DOHH2 (cell line): Measurements from ENCODE around the gene DENND1A.

ENCODE experiments used
- H3F3A ChIP-seq: fragments of 200-600 bp; sonication (generic), shearing (Covaris generic); 2 replicates; pipeline ENCODE4 v1.6.0; 2016; ENCODE audit warnings: antibody characterized with exemption, mild to moderate bottlenecking; ENCODE audit not compliant: control insufficient read depth, insufficient read depth
- H3K27ac ChIP-seq: fragments of 200-600 bp; sonication (generic); 2 replicates; pipeline ENCODE4 v1.5.1; 2014; ENCODE audit warnings: low read depth, mild to moderate bottlenecking, low read length, moderate library complexity
- H3K27me3 ChIP-seq: fragments of 200-600 bp; sonication (generic); 2 replicates; pipeline ENCODE4 v1.6.1; 2014; ENCODE audit warnings: mild to moderate bottlenecking, low read length, mixed read lengths; ENCODE audit not compliant: control insufficient read depth
- H3K36me3 ChIP-seq: fragments of 200-600 bp; sonication (generic); 2 replicates; pipeline ENCODE4 v1.6.1; 2014; ENCODE audit warnings: mild to moderate bottlenecking, low read length, moderate library complexity, mixed read lengths; ENCODE audit not compliant: control insufficient read depth
- H3K4me1 ChIP-seq: fragments of 200-600 bp; sonication (generic); 2 replicates; pipeline ENCODE4 v1.6.1; 2014; ENCODE audit warnings: mild to moderate bottlenecking, low read length, mixed read lengths; ENCODE audit not compliant: control insufficient read depth
- H3K4me2 ChIP-seq: fragments of 200-600 bp; sonication (generic); 2 replicates; pipeline ENCODE4 v1.6.0; 2014; ENCODE audit warnings: mild to moderate bottlenecking, low read length, moderate library complexity
- H3K4me3 ChIP-seq: fragments of 200-600 bp; sonication (generic); 2 replicates; pipeline ENCODE4 v1.5.1; 2014; ENCODE audit warnings: mild to moderate bottlenecking, low read length, mixed read lengths
- H3K79me2 ChIP-seq: fragments of 200-600 bp; sonication (generic); 2 replicates; pipeline ENCODE4 v1.6.1; 2014; ENCODE audit warnings: mild to moderate bottlenecking, low read length, mixed read lengths; ENCODE audit not compliant: control insufficient read depth
- H3K9me2 ChIP-seq: fragments of 200-600 bp; sonication (generic); replicated peaks from 2 replicates; pipeline ENCODE4 v1.6.1; 2014; ENCODE audit warnings: mild to moderate bottlenecking, low read length, mixed read lengths; ENCODE audit not compliant: control insufficient read depth
- H3K9me3 ChIP-seq: fragments of 200-600 bp; sonication (generic); 2 replicates; pipeline ENCODE4 v1.6.1; 2014; ENCODE audit warnings: antibody characterized with exemption, low read length, mixed read lengths; ENCODE audit not compliant: control insufficient read depth, insufficient read depth
- H4K20me1 ChIP-seq: fragments of 200-600 bp; sonication (generic); 2 replicates; pipeline ENCODE4 v1.6.0; 2014; ENCODE audit warnings: low read depth, mild to moderate bottlenecking, antibody characterized with exemption, low read length, moderate library complexity; ENCODE audit not compliant: control insufficient read depth, insufficient read depth
- CTCF ChIP-seq: fragments of 200-600 bp; sonication (generic); IDR thresholded peaks from one replicate; pipeline ENCODE4 v1.5.1; 2014; ENCODE audit warnings: antibody characterized with exemption, mild to moderate bottlenecking, low read depth, low read length; ENCODE audit not compliant: poor library complexity, severe bottlenecking
- EZH2phosphoT487 ChIP-seq: fragments of 200-600 bp; sonication (generic); IDR thresholded peaks from 2 replicates; pipeline ENCODE4 v1.6.1; 2017; ENCODE audit warnings: borderline replicate concordance, mild to moderate bottlenecking, antibody characterized with exemption, low read length, moderate library complexity, mixed read lengths

DENND1A gene

GRCh38 chr9:123584202-123585176, 345.4 kb downstream of the DENND1A start:
- H3K9me2 ChIP-seq, result no peaks in the 10 kb centered on the region
- H3K36me3 ChIP-seq, result no peaks in the 10 kb centered on the region
- H3K27me3 ChIP-seq, result no peaks in the 10 kb centered on the region
- H3K9me3 ChIP-seq, result no peaks in the 10 kb centered on the region; the same call in 1 of the 2 replicates
- no peak overlapping the region for H3K4me3 ChIP-seq
- H3K79me2 ChIP-seq, result no peaks in the 10 kb centered on the region
- no peak overlapping the region for H3K27ac ChIP-seq
- TF ChIP-seq EZH2phosphoT487, result no peak
- TF ChIP-seq CTCF, result no peak
- no peak overlapping the region for H3K4me2 ChIP-seq
- no peaks in the 10 kb centered on the region for H4K20me1 ChIP-seq
- H3K4me1 ChIP-seq, result no peaks in the 10 kb centered on the region
- no peaks in the 10 kb centered on the region for H3F3A ChIP-seq

GRCh38 chr9:123583646-123584045, 346.3 kb downstream of the DENND1A start:
- Histone ChIP-seq H3K79me2 (no peaks in the 10 kb centered on the region), H3K27ac (no peak overlapping the region), H3K4me1 (no peaks in the 10 kb centered on the region), H3K27me3 (no peaks in the 10 kb centered on the region), H3K9me2 (no peaks in the 10 kb centered on the region), H3K9me3 (no peaks in the 10 kb centered on the region; the same call in 1 of the 2 replicates), H4K20me1 (no peaks in the 10 kb centered on the region), H3K4me2 (no peak overlapping the region), H3K36me3 (no peaks in the 10 kb centered on the region), H3F3A (no peaks in the 10 kb centered on the region), H3K4me3 (no peak overlapping the region)
- no peak for TF ChIP-seq CTCF
- TF ChIP-seq EZH2phosphoT487, result no peak

- Histone ChIP-seq H3K79me2 (no peaks in the 10 kb centered on the region), H3K36me3 (no peaks in the 10 kb centered on the region), H3K9me3 (no peaks in the 10 kb centered on the region), H4K20me1 (no peaks in the 10 kb centered on the region), H3K4me1 (0 out of 2 replicates have a peak, but pooled peaks cover 3% of the 10 kb centered on the region), H3K4me3 (no peak overlapping the region), H3K9me2 (no peaks in the 10 kb centered on the region), H3K4me2 (no peak overlapping the region), H3F3A (no peaks in the 10 kb centered on the region), H3K27ac (no peak overlapping the region), H3K27me3 (no peaks in the 10 kb centered on the region)
- TF ChIP-seq EZH2phosphoT487 (no peak), CTCF (no peak)
Observed at GRCh38 chr9:123571240-123571639, 358.7 kb downstream of the DENND1A start.
